Panc1 (cell line): Measurements from ENCODE around the gene NFKBIZ. TPM values are rescaled to one million over a fixed set of nuclear protein-coding genes. Genes with fewer than 3 reads are reported as not detected.

Experiments
- ATAC-seq: fragments of 200-7000 bp; cut with Tn5 transposase; 2 replicates; pipeline ENCODE4 v1.9.1; 2020; ENCODE audit warnings: mild to moderate bottlenecking, moderate library complexity
- BruUV-seq: library from RNA; stranded (reverse); fragments of 400-500 nt; replicated peaks from 2 replicates; lab custom pipeline; 2021; lab: Mats Ljungman, UMichigan
- CTCF ChIA-PET: fragments of 300-600 bp; sonication (Branson Sonifier 250); formaldehyde crosslinking; loops from one replicate; lab custom pipeline; 2022; ENCODE audit warnings: antibody characterized with exemption; lab: Charles Lee
- POLR2A ChIA-PET: fragments of 300-600 bp; sonication (Branson Sonifier 250); formaldehyde crosslinking; loops from one replicate; lab custom pipeline; 2022; ENCODE audit warnings: antibody characterized with exemption; lab: Charles Lee
- DNase-seq: peaks from one replicate; pipeline ENCODE4 v3.0.0-alpha.2; 2010; ENCODE audit warnings: low read depth, low spot score
- H3K27ac ChIP-seq: 2 replicates; pipeline ENCODE4 v1.5.1; 2011; ENCODE audit warnings: mild to moderate bottlenecking, low read length, inconsistent platforms
- H3K27me3 ChIP-seq: fragments of 200-500 bp; sonication (Bioruptor generic); 2 replicates; pipeline ENCODE4 v1.6.0; 2014; ENCODE audit warnings: low read length, inconsistent platforms; ENCODE audit not compliant: control insufficient read depth, insufficient read depth
- H3K36me3 ChIP-seq: fragments of 200-500 bp; sonication (Bioruptor generic); 2 replicates; pipeline ENCODE4 v1.5.1; 2014; ENCODE audit warnings: inconsistent platforms, mild to moderate bottlenecking, low read length, moderate library complexity; ENCODE audit not compliant: control insufficient read depth, insufficient read depth
- H3K4me1 ChIP-seq: 2 replicates; pipeline ENCODE4 v1.5.1; 2011; ENCODE audit warnings: inconsistent platforms, mild to moderate bottlenecking, low read length, moderate library complexity; ENCODE audit not compliant: control insufficient read depth, insufficient read depth
- H3K4me3 ChIP-seq, 2 experiments: 2 replicates each; pipeline ENCODE4 v1.5.1; 2011 to 2012; ENCODE audit warnings: low read depth in 2 of 2, low read length in 2 of 2, mild to moderate bottlenecking in 2 of 2, inconsistent platforms in 1 of 2, moderate library complexity in 1 of 2
- H3K9me3 ChIP-seq: fragments of 200-500 bp; sonication (Bioruptor generic); 2 replicates; pipeline ENCODE4 v1.5.1; 2014; ENCODE audit warnings: low read depth, mild to moderate bottlenecking, inconsistent platforms, low read length, moderate library complexity; ENCODE audit not compliant: control insufficient read depth, insufficient read depth
- CTCF ChIP-seq: fragments of 450-650 bp; IDR thresholded peaks from 2 replicates; pipeline ENCODE4 v1.5.1; 2017; ENCODE audit warnings: mild to moderate bottlenecking
- POLR2AphosphoS5 ChIP-seq: IDR thresholded peaks from 2 replicates; pipeline ENCODE4 v1.6.1; 2012; ENCODE audit warnings: mild to moderate bottlenecking, low read depth, low read length, moderate library complexity
- SIN3A ChIP-seq: IDR thresholded peaks from 2 replicates; pipeline ENCODE4 v1.6.1; 2012; ENCODE audit warnings: low read depth, mild to moderate bottlenecking, low read length, moderate library complexity, borderline replicate concordance; ENCODE audit not compliant: insufficient read depth
- TCF7L2 ChIP-seq: IDR thresholded peaks from 2 replicates; pipeline ENCODE4 v1.6.1; 2011; ENCODE audit warnings: mild to moderate bottlenecking, low read depth, low read length, inconsistent platforms
- in situ Hi-C: cut with HindIII; loops from 2 replicates; pipeline ENCODE4 v1.10.0; 2016; ENCODE audit warnings: low sequenced_read_pairs, low pct_unique_long_range_greater_than_20kb
- intact Hi-C: fragments of 100-400 bp; cut with micrococcal nuclease; formaldehyde crosslinking; loops from one replicate; pipeline ENCODE4 v1.10.0; 2022; ENCODE audit not compliant: unreplicated experiment
- total RNA-seq: library from RNA; stranded (reverse); gene quantifications from one replicate; pipeline ENCODE4 v1.2.1, GENCODE V29; 2021; ENCODE audit not compliant: unreplicated experiment
- TF ChIP-seq, protein P1 (sequence below), 2 experiments: IDR thresholded peaks; 2 replicates each; pipeline ENCODE4 v1.6.1; 2011 to 2012; ENCODE audit warnings: low read depth in 2 of 2, control low read depth in 1 of 2, low read length in 1 of 2, mild to moderate bottlenecking in 1 of 2, moderate library complexity in 1 of 2; ENCODE audit not compliant: insufficient read depth in 1 of 2

NFKBIZ gene
- total RNA-seq, 1 experiment from 2014 or later, result 17.4 TPM

- intact Hi-C loops, result no loop called here
- no TSS peak for BruUV-seq
- Histone ChIP-seq H3K27me3 (no peaks in the 10 kb centered on the region), H3K4me3 (no peak overlapping the region), H3K4me1 (peaks cover 5% of the 10 kb centered on the region; the same call in 1 of the 2 replicates), H3K36me3 (no peaks in the 10 kb centered on the region), H3K9me3 (no peaks in the 10 kb centered on the region), H3K27ac (no peak overlapping the region)
- DNase-seq (no peak), ATAC-seq (no peak)
- POLR2A ChIA-PET, result no interaction called here
- in situ Hi-C loops, result no loop called here
- TF ChIP-seq SIN3A, result no peak
- TF ChIP-seq CTCF, result no peak
- no peak for TF ChIP-seq POLR2AphosphoS5
- no peak for TF ChIP-seq TCF7L2
- TF ChIP-seq, protein P1, sequence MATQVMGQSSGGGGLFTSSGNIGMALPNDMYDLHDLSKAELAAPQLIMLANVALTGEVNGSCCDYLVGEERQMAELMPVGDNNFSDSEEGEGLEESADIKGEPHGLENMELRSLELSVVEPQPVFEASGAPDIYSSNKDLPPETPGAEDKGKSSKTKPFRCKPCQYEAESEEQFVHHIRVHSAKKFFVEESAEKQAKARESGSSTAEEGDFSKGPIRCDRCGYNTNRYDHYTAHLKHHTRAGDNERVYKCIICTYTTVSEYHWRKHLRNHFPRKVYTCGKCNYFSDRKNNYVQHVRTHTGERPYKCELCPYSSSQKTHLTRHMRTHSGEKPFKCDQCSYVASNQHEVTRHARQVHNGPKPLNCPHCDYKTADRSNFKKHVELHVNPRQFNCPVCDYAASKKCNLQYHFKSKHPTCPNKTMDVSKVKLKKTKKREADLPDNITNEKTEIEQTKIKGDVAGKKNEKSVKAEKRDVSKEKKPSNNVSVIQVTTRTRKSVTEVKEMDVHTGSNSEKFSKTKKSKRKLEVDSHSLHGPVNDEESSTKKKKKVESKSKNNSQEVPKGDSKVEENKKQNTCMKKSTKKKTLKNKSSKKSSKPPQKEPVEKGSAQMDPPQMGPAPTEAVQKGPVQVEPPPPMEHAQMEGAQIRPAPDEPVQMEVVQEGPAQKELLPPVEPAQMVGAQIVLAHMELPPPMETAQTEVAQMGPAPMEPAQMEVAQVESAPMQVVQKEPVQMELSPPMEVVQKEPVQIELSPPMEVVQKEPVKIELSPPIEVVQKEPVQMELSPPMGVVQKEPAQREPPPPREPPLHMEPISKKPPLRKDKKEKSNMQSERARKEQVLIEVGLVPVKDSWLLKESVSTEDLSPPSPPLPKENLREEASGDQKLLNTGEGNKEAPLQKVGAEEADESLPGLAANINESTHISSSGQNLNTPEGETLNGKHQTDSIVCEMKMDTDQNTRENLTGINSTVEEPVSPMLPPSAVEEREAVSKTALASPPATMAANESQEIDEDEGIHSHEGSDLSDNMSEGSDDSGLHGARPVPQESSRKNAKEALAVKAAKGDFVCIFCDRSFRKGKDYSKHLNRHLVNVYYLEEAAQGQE (IDR thresholded peaks at IDR 0.05; ENCODE audit: insufficient read depth in 1 of 2, low read depth in 2 of 2, low read length in 1 of 2), result no peak
- CTCF ChIA-PET, result no interaction called here
Measured at GRCh38 chr3:101838691-101839090, 10.6 kb upstream of the NFKBIZ start.

DNA sequence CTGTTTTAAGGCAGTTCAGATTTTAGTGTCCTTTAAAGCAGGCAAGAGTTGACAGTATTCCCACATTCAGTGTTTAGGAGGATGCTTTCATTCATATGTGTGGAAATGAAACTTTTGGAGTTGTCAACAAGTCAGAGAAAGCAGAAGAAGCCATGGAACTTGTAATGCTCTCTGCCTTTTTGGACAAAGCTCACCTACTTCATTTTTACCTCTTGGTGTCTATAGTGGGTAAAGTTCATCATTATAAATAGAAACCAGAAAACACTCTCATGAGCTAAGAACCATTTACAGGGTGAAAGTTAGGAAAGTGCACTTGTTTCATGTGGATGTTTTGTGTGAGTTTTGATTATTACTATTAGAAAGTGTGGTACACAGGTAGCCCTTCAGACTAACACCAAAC, 9.2 kb upstream of the NFKBIZ start:
- Histone ChIP-seq H3K4me3 (no peak overlapping the region), H3K27me3 (no peaks in the 10 kb centered on the region), H3K36me3 (no peaks in the 10 kb centered on the region), H3K4me1 (peaks cover 5% of the 10 kb centered on the region; the same call in 1 of the 2 replicates), H3K9me3 (no peaks in the 10 kb centered on the region), H3K27ac (no peak overlapping the region)
- no peak for ATAC-seq
- no TSS peak for BruUV-seq
- in situ Hi-C loops (no loop called here), intact Hi-C loops (no loop called here)
- no peak for TF ChIP-seq TCF7L2
- POLR2A ChIA-PET, result interaction anchor here (1.4 kb wide), 1 partner anchor 10 kb away, joined by 6 read pairs; the partner anchor contains the start of gene NFKBIZ
- DNase-seq, result no peak
- CTCF ChIA-PET, result no interaction called here

- H3K27ac ChIP-seq, result peak overlapping the region; percentile 40; the same call in 1 of the 2 replicates
- peak; percentile 67; the same call in 1 of the 2 replicates for ATAC-seq
- no peak for DNase-seq
- intact Hi-C loops (no loop called here), in situ Hi-C loops (no loop called here)
- POLR2A ChIA-PET, result no interaction called here
- no peaks in the 10 kb centered on the region for H3K27me3 ChIP-seq
- H3K4me1 ChIP-seq, result 0 out of 2 replicates have a peak, but pooled peaks cover 5% of the 10 kb centered on the region
- H3K9me3 ChIP-seq, result no peaks in the 10 kb centered on the region
- H3K4me3 ChIP-seq, result no peak overlapping the region
- CTCF ChIA-PET, result interaction anchor here (0.6 to 0.7 kb wide), 3 partner anchors 14 to 387 kb away, joined by 4 to 5 read pairs (median 4); no protein-coding TSS in a partner anchor
- no peaks in the 10 kb centered on the region for H3K36me3 ChIP-seq
- TF ChIP-seq POLR2AphosphoS5 (no peak), SIN3A (no peak), TCF7L2 (no peak), CTCF (no peak)
- TF ChIP-seq, protein P1 (IDR thresholded peaks at IDR 0.05; ENCODE audit: insufficient read depth in 1 of 2, low read depth in 2 of 2, low read length in 1 of 2), result no peak
- no TSS peak for BruUV-seq
Measured at GRCh38 chr3:101842245-101842934, 6.9 kb upstream of the NFKBIZ start.
